Progenitor cell of endocrine pancreas (in vitro differentiated cells): ENCODE data around the gene SERTAD1. TPM values are rescaled to one million over a fixed set of nuclear protein-coding genes. Genes with fewer than 3 reads are reported as not detected.
"Not testable (repeated sequence)": the region's sequence is repeated elsewhere in the genome, so short reads cannot be mapped to it uniquely, and the experiment has no call there.

Experiments used
- DNase-seq: peaks from one replicate; pipeline ENCODE4 v3.0.0; 2021; ENCODE audit warnings: low spot score; ENCODE audit not compliant: unreplicated experiment
- H3K27ac Mint-ChIP-seq: 2 replicates; pipeline ENCODE4 v1.8.0; 2021; ENCODE audit warnings: mild to moderate bottlenecking, moderate library complexity, mixed read lengths
- H3K27me3 Mint-ChIP-seq: 2 replicates; pipeline ENCODE4 v1.8.0; 2021; ENCODE audit warnings: mixed read lengths
- H3K36me3 Mint-ChIP-seq: 2 replicates; pipeline ENCODE4 v1.8.0; 2022; ENCODE audit warnings: mixed read lengths; ENCODE audit not compliant: insufficient read depth
- H3K4me1 Mint-ChIP-seq: 2 replicates; pipeline ENCODE4 v1.8.0; 2021; ENCODE audit warnings: low read depth, mixed read lengths
- H3K4me3 Mint-ChIP-seq: 2 replicates; pipeline ENCODE4 v1.8.0; 2021; ENCODE audit warnings: low read depth, mild to moderate bottlenecking, moderate library complexity, mixed read lengths
- H3K9me3 Mint-ChIP-seq: 2 replicates; pipeline ENCODE4 v1.8.0; 2021; ENCODE audit warnings: low read depth, mixed read lengths
- total RNA-seq: library from RNA; stranded (reverse); gene quantifications from 2 replicates; pipeline ENCODE4 v1.2.1, GENCODE V29; 2021
- TF ChIP-seq, protein P1 (sequence below): fragments of 200-600 bp; sonication (generic); IDR thresholded peaks from one replicate; pipeline ENCODE4 v1.5.0; 2021; ENCODE audit warnings: antibody characterized with exemption, mild to moderate bottlenecking; ENCODE audit not compliant: unreplicated experiment

SERTAD1 gene
- total RNA-seq, 1 donor from 2014 or later: 4.4 TPM

DNA sequence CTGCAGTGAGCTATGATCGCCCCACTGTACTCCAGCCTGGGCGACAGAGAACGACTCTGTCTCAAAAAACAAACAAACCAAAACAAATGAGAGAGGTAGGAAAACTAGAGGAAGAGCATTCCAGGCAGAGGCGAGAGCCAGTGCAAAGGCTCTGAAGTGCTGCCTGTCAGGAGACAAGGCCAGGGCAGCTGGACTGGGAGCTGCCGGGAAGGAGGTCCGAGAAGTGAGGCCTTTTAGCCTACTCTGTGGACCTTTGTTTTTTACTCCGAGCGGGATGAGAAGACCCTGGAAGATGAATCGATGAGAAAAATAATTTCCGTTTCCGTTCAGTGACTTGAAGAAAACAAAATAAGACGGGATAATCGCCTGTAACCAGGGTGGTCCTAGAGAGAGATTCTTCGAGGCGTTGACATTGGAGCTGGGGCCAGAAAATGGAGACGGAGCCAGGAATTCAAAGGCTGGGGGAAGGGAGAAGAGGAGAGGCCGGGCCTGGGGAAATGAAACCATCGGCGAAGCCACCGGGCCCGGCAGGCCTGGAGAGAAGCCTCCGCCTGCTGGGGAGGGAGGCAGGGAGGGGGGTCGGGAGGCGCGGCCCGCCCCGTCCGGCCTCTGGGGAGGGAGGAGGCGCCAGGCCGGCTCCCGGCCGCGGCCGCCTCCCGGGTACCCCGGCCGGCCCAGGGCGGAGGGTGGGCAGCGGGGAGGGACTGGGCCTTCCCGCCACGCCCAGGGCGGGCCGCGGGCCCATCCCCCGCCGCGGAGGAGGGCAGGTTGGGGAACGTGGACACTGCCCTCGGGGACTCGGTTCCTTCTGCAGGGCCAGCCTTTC is 7.8 kb upstream of the SERTAD1 start:
- DNase-seq: peak; percentile 49
- TF ChIP-seq, protein P1, sequence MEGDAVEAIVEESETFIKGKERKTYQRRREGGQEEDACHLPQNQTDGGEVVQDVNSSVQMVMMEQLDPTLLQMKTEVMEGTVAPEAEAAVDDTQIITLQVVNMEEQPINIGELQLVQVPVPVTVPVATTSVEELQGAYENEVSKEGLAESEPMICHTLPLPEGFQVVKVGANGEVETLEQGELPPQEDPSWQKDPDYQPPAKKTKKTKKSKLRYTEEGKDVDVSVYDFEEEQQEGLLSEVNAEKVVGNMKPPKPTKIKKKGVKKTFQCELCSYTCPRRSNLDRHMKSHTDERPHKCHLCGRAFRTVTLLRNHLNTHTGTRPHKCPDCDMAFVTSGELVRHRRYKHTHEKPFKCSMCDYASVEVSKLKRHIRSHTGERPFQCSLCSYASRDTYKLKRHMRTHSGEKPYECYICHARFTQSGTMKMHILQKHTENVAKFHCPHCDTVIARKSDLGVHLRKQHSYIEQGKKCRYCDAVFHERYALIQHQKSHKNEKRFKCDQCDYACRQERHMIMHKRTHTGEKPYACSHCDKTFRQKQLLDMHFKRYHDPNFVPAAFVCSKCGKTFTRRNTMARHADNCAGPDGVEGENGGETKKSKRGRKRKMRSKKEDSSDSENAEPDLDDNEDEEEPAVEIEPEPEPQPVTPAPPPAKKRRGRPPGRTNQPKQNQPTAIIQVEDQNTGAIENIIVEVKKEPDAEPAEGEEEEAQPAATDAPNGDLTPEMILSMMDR: no peak
- Mint-ChIP-seq H3K27me3 (no peaks in the 10 kb centered on the region), H3K9me3 (peaks cover 3% of the 10 kb centered on the region), H3K27ac (peak overlapping the region; percentile 99), H3K36me3 (no peaks in the 10 kb centered on the region), H3K4me3 (peak overlapping the region; percentile 73), H3K4me1 (peaks cover 9% of the 10 kb centered on the region)

DNA sequence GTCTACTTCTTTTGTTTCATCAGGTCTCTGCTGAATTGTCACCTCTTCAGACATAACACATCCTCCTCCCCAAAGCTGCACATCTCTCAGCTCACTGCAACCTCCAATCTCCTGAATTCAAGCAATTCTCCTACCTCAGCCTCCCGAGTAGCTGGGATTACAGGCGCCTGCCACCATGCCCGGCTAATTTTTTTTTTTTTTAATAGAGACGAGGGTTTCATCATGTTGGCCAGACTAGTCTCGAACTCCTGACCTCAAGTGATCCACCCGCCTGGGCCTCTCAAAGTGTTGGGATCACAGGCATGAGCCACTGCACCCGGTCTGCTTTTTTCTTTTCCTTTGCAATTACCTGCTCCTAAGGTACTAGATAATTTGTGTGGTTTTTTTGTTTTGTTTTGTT is 7.0 kb upstream of the SERTAD1 start:
- H3K9me3 Mint-ChIP-seq, H3K27me3 Mint-ChIP-seq, H3K4me1 Mint-ChIP-seq, DNase-seq, H3K36me3 Mint-ChIP-seq: not testable (repeated sequence)
- Mint-ChIP-seq H3K27ac (peak overlapping the region; percentile 99), H3K4me3 (peak overlapping the region; percentile 73)

DNA sequence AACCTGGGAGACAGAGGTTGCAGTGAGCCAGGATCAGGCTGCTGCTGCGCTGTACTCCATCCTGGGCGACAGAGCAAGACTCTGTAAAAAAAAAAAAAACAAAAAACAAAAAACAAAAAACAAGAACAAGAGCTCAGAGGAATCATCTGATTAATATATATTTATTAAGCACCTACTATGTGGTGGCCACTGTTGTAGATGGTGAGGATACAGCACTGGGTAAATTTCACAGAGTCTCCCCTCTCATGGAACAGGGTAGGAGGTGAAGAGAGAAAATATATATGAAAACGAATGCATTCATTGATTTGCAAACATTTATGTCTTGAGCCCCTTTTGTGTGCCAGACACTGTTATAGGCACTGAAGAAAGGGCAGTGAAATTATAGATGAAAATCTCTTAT is 5.9 kb upstream of the SERTAD1 start:
- Mint-ChIP-seq H3K27ac (no peak overlapping the region), H3K36me3 (no peaks in the 10 kb centered on the region), H3K9me3 (peaks cover 3% of the 10 kb centered on the region), H3K4me1 (peaks cover 9% of the 10 kb centered on the region), H3K27me3 (no peaks in the 10 kb centered on the region), H3K4me3 (no peak overlapping the region)
- DNase-seq: no peak
- TF ChIP-seq, protein P1: no peak

DNA sequence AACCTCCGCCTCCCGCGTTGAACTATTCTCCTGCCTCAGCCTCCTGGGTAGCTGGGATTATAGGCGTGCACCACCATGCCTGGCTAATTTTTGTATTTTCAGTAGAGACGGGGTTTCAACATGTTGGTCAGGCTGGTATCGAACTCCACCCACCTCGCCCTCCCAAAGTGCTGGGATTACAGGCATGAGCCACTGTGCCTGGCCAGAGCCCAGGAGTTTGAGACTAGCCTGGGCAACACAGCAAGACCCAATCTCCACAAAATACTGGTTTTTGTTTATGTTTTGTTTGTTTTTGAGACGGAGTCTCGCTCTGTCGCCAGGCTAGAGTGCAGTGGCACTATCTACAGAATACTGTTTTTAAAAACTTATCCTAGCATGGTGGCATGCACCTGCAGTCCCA is 4.5 kb upstream of the SERTAD1 start:
- H3K9me3 Mint-ChIP-seq, H3K27ac Mint-ChIP-seq, H3K36me3 Mint-ChIP-seq, H3K4me3 Mint-ChIP-seq, H3K27me3 Mint-ChIP-seq, DNase-seq, H3K4me1 Mint-ChIP-seq: not testable (repeated sequence)

DNA sequence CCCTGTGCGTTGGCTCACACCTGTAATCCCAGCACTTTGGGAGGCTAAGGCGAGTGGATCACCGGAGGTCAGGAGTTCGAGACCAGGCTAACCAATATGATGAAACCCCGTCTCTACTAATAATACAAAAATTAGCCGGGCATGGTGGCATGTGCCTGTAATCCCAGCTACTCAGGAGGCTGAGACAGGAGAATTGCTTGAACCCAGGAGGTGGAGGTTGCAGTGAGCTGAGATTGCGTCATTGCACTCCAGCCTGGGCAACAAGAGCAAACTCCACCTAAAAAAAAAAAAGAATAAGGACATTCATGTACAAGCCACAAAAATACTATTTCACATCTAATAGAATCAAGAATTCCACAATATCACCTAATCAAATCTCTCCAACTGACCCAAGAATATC is 2.4 kb upstream of the SERTAD1 start:
- not testable (repeated sequence) for H3K27ac Mint-ChIP-seq, H3K27me3 Mint-ChIP-seq, DNase-seq, H3K9me3 Mint-ChIP-seq, H3K4me1 Mint-ChIP-seq, H3K36me3 Mint-ChIP-seq
- H3K4me3 Mint-ChIP-seq: peak overlapping the region; percentile 24

DNA sequence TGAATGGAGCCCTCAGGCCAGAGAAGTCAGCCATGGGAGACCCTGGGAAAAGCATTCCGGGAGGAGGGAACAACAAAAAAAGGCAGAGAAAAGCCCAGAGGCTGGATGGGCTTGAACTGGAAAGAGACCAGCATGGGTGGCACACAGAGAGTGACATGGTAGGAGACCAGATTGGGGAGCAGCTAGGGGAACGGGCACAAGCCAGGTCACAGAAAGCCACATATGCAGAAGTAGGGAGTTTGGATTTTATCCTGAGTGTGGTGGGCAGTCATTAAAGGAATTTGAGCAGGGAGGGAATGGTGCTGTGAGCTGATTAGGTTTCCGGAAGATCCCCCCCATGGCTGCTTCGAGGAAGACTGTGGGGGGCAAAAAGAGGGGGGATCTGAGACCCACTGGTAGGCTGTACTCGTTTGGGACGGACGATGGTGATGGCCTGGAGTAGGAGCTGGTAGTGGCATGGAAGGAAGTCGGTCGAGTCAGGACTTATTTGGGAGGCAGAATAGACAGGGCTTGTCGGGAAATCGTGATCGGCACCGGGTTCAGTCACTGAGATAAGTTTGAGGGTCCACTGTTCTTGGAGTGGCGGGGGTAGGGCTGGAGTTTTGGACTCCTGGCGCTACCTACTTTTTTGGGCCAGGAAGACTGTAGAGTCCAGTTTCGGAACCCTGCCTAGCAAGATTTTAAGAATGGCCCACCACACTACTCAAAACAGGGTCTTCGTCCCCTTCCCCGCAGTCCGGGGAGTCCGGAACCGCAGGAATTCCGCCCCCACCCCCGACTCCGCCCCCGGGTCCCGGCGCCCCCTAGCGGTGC is 949 bp downstream of the SERTAD1 start:
- TF ChIP-seq, protein P1: peak; percentile 91
- H3K4me1 Mint-ChIP-seq: peaks cover 12% of the 10 kb centered on the region
- H3K4me3 Mint-ChIP-seq: peak overlapping the region; percentile 91
- no peak for DNase-seq
- no peaks in the 10 kb centered on the region for H3K27me3 Mint-ChIP-seq
- no peaks in the 10 kb centered on the region for H3K36me3 Mint-ChIP-seq
- peak overlapping the region; percentile 95 for H3K27ac Mint-ChIP-seq
- H3K9me3 Mint-ChIP-seq: no peaks in the 10 kb centered on the region
